Cerebellar nuclear complex (tissue), 1 donor: ENCODE results near the gene IQSEC3.
"Not testable (repeated sequence)": the region's sequence is repeated elsewhere in the genome, so short reads cannot be mapped to it uniquely, and the experiment has no call there.

Source experiments
- DNase-seq, 2 experiments: peaks; one replicate each; lab custom pipeline; 2025; lab: John Stamatoyannopoulos, UW

Gene IQSEC3

GRCh38 chr12:52902-53734 lies 13.4 kb upstream of the IQSEC3 start:
- DNase-seq = not testable (repeated sequence)

GRCh38 chr12:53735-54730 lies 12.5 kb upstream of the IQSEC3 start:
- no peak for DNase-seq

GRCh38 chr12:54750-55535 lies 11.6 kb upstream of the IQSEC3 start:
- DNase-seq = no peak

- DNase-seq = no peak
These were observed 9.8 kb upstream of the IQSEC3 start for GRCh38 chr12:56683-57346.

- DNase-seq = no peak
These were observed 9.0 kb upstream of the IQSEC3 start for GRCh38 chr12:57539-57938.

- DNase-seq = no peak
These were observed 7.7 kb upstream of the IQSEC3 start for GRCh38 chr12:58832-59231.

GRCh38 chr12:61845-62244 lies 4.7 kb upstream of the IQSEC3 start:
- DNase-seq = not testable (repeated sequence)

GRCh38 chr12:65491-66063 lies 990 bp upstream of the IQSEC3 start:
- DNase-seq = not testable (repeated sequence)

GRCh38 chr12:66782-67504 lies 376 bp downstream of the IQSEC3 start:
- not testable (repeated sequence) for DNase-seq

- DNase-seq = not testable (repeated sequence)
These were observed 3.1 kb downstream of the IQSEC3 start for GRCh38 chr12:69677-70076.

- not testable (repeated sequence) for DNase-seq
These were observed 4.0 kb downstream of the IQSEC3 start for GRCh38 chr12:70541-70940.

- DNase-seq = not testable (repeated sequence)
These were observed 5.5 kb downstream of the IQSEC3 start for GRCh38 chr12:72018-72417.

GRCh38 chr12:74420-75190 lies 8.0 kb downstream of the IQSEC3 start:
- not testable (repeated sequence) for DNase-seq

GRCh38 chr12:75541-75940 lies 9.0 kb downstream of the IQSEC3 start:
- DNase-seq = not testable (repeated sequence)

GRCh38 chr12:76102-76501 lies 9.5 kb downstream of the IQSEC3 start:
- not testable (repeated sequence) for DNase-seq

GRCh38 chr12:76551-76950 lies 10.0 kb downstream of the IQSEC3 start:
- DNase-seq = not testable (repeated sequence)

- DNase-seq = not testable (repeated sequence)
These were observed 10.6 kb downstream of the IQSEC3 start for GRCh38 chr12:77101-77719.

GRCh38 chr12:77769-78383 lies 11.3 kb downstream of the IQSEC3 start:
- DNase-seq = not testable (repeated sequence)
